H1 (cell line): ENCODE data around the gene MT2A. TPM values are rescaled to one million over a fixed set of nuclear protein-coding genes. Genes with fewer than 3 reads are reported as not detected.

Source experiments
- CTCF ChIA-PET: fragments of 300-600 bp; sonication (Branson Sonifier 250); formaldehyde crosslinking; loops from one replicate; lab custom pipeline; 2021; ENCODE audit not compliant: partially characterized antibody; lab: Charles Lee
- POLR2A ChIA-PET: fragments of 300-600 bp; sonication (Branson Sonifier 250); formaldehyde crosslinking; loops from one replicate; lab custom pipeline; 2021; ENCODE audit warnings: inconsistent platforms; ENCODE audit not compliant: partially characterized antibody; lab: Charles Lee
- DNase-seq, 2 experiments: peaks; one replicate each; pipeline versions ENCODE4 v3.0.0 to v3.0.0-alpha.2; 2010 to 2022; ENCODE audit warnings: low spot score in 2 of 2, low read depth in 1 of 2, mixed read lengths in 1 of 2
- FAIRE-seq: peaks from 2 replicates; lab custom pipeline; 2011; peaks lifted over from hg19 to GRCh38; lab: Jason Lieb, UNC
- H2AFZ ChIP-seq: 2 replicates; pipeline ENCODE4 v1.8.1; 2012; ENCODE audit warnings: low read length, inconsistent platforms
- H2AK5ac ChIP-seq: 2 replicates; pipeline ENCODE4 v1.6.1; 2013; ENCODE audit warnings: low read depth, low read length
- H2BK120ac ChIP-seq: replicated peaks from 2 replicates; pipeline ENCODE3; 2013; ENCODE audit warnings: low read depth, low read length, inconsistent platforms
- H2BK12ac ChIP-seq: 2 replicates; pipeline ENCODE4 v1.6.1; 2013; ENCODE audit warnings: low read depth, low read length
- H2BK15ac ChIP-seq: 2 replicates; pipeline ENCODE4 v1.6.1; 2013; ENCODE audit warnings: low read length
- H2BK20ac ChIP-seq: 2 replicates; pipeline ENCODE4 v1.6.1; 2013; ENCODE audit warnings: low read length
- H2BK5ac ChIP-seq: 2 replicates; pipeline ENCODE4 v1.6.1; 2013; ENCODE audit warnings: low read depth, low read length
- H3K14ac ChIP-seq: 2 replicates; pipeline ENCODE4 v1.6.1; 2013; ENCODE audit warnings: inconsistent platforms; ENCODE audit not compliant: insufficient read length
- H3K18ac ChIP-seq: 2 replicates; pipeline ENCODE4 v1.6.1; 2013; ENCODE audit warnings: low read length; ENCODE audit errors: extremely low read depth
- H3K23ac ChIP-seq: 2 replicates; pipeline ENCODE4 v1.6.1; 2013; ENCODE audit warnings: inconsistent platforms; ENCODE audit not compliant: insufficient read length
- H3K23me2 ChIP-seq: 2 replicates; pipeline ENCODE4 v1.6.1; 2013; ENCODE audit warnings: low read depth, low read length
- H3K27ac ChIP-seq: 2 replicates; pipeline ENCODE4 v1.6.1; 2011; ENCODE audit warnings: low read depth, low read length, inconsistent platforms
- H3K27me3 ChIP-seq, 4 experiments: replicated peaks in 1 of 4; 1 replicate in 1 of 4; 2 replicates in 3 of 4; pipeline versions ENCODE4 v1.6.1 to v1.8.1; 2011 to 2013; ENCODE audit warnings: low read length in 3 of 4, mild to moderate bottlenecking in 3 of 4, inconsistent platforms in 2 of 4, mixed read lengths in 2 of 4, moderate library complexity in 1 of 4; ENCODE audit not compliant: control insufficient read depth in 3 of 4, insufficient read depth in 3 of 4; ENCODE audit errors: extremely low read depth in 1 of 4
- H3K36me3 ChIP-seq, 4 experiments: 2 replicates each; pipeline versions ENCODE4 v1.6.1 to v1.8.1; 2011 to 2013; ENCODE audit warnings: mild to moderate bottlenecking in 4 of 4, low read length in 3 of 4, moderate library complexity in 2 of 4, control low read depth in 1 of 4, inconsistent platforms in 1 of 4; ENCODE audit not compliant: insufficient read depth in 4 of 4, control insufficient read depth in 2 of 4
- H3K4ac ChIP-seq: replicated peaks from 2 replicates; pipeline ENCODE3; 2013; ENCODE audit warnings: low read length, low read depth, mixed read lengths, inconsistent platforms; ENCODE audit not compliant: insufficient read length
- H3K4me1 ChIP-seq, 4 experiments: replicated peaks in 1 of 4; 1 replicate in 1 of 4; 2 replicates in 3 of 4; pipeline versions ENCODE4 v1.6.1 to v1.8.1; 2011 to 2013; ENCODE audit warnings: low read length in 3 of 4, inconsistent platforms in 2 of 4, mixed read lengths in 1 of 4; ENCODE audit not compliant: insufficient read depth in 4 of 4, control insufficient read depth in 3 of 4
- H3K4me2 ChIP-seq, 2 experiments: 2 replicates each; pipeline versions ENCODE4 v1.6.1 to v1.8.1; 2011 to 2013; ENCODE audit warnings: low read depth in 2 of 2, low read length in 2 of 2, control low read depth in 1 of 2, inconsistent platforms in 1 of 2, mild to moderate bottlenecking in 1 of 2; ENCODE audit not compliant: insufficient read depth in 1 of 2
- H3K4me3 ChIP-seq, 4 experiments: fragments of 200-600, 300-600 bp in 1 of 4; sonication (generic), shearing (Covaris generic), sonication (Bioruptor Twin) in 1 of 4; 2 replicates each; pipeline versions ENCODE4 v1.5.1 to v1.8.1; 2011 to 2016; ENCODE audit warnings: low read length in 4 of 4, low read depth in 3 of 4, control low read depth in 2 of 4, inconsistent platforms in 2 of 4, mild to moderate bottlenecking in 2 of 4, mixed read lengths in 1 of 4, moderate library complexity in 1 of 4; ENCODE audit not compliant: insufficient read depth in 2 of 4; ENCODE audit errors: extremely low read depth in 1 of 4
- H3K56ac ChIP-seq: replicated peaks from 2 replicates; pipeline ENCODE3; 2013; ENCODE audit warnings: low read depth, mild to moderate bottlenecking, mixed read lengths, low read length, inconsistent platforms; ENCODE audit not compliant: insufficient read length
- H3K79me1 ChIP-seq: 2 replicates; pipeline ENCODE4 v1.6.1; 2013; ENCODE audit warnings: low read depth, low read length, control low read depth
- H3K79me2 ChIP-seq, 2 experiments: 2 replicates each; pipeline versions ENCODE4 v1.6.1 to v1.8.1; 2012 to 2013; ENCODE audit warnings: low read length in 2 of 2, mild to moderate bottlenecking in 2 of 2, inconsistent platforms in 1 of 2; ENCODE audit not compliant: insufficient read depth in 2 of 2, control insufficient read depth in 1 of 2
- H3K9ac ChIP-seq, 4 experiments: replicated peaks in 1 of 4; 1 replicate in 1 of 4; 2 replicates in 3 of 4; pipeline versions ENCODE4 v1.6.1 to v1.8.1; 2011 to 2013; ENCODE audit warnings: low read depth in 3 of 4, low read length in 3 of 4, control low read depth in 2 of 4, mild to moderate bottlenecking in 2 of 4, moderate library complexity in 2 of 4, inconsistent platforms in 1 of 4; ENCODE audit errors: extremely low read depth in 1 of 4
- H3K9me3 ChIP-seq, 2 experiments: 2 replicates each; pipeline versions ENCODE4 v1.6.1 to v1.8.1; 2012 to 2013; ENCODE audit warnings: mild to moderate bottlenecking in 2 of 2, moderate library complexity in 2 of 2, control low read depth in 1 of 2, inconsistent platforms in 1 of 2, low read depth in 1 of 2, low read length in 1 of 2, mixed read lengths in 1 of 2; ENCODE audit not compliant: insufficient read depth in 2 of 2
- H4K20me1 ChIP-seq, 2 experiments: replicated peaks in 1 of 2; 2 replicates each; pipeline versions ENCODE3 to v1.8.1; 2011 to 2013; ENCODE audit warnings: inconsistent platforms in 2 of 2, low read length in 2 of 2, mild to moderate bottlenecking in 1 of 2; ENCODE audit not compliant: insufficient read depth in 2 of 2, control insufficient read depth in 1 of 2
- H4K5ac ChIP-seq: 2 replicates; pipeline ENCODE4 v1.6.1; 2013; ENCODE audit warnings: low read length, low read depth, mixed read lengths, inconsistent platforms; ENCODE audit not compliant: insufficient read length
- H4K8ac ChIP-seq: 2 replicates; pipeline ENCODE4 v1.8.0; 2013; ENCODE audit warnings: mild to moderate bottlenecking, moderate library complexity, low read length, inconsistent platforms; ENCODE audit not compliant: insufficient read depth; ENCODE audit errors: extremely low read depth
- H4K91ac ChIP-seq: replicated peaks from 2 replicates; pipeline ENCODE3; 2013; ENCODE audit warnings: low read length, mixed read lengths, inconsistent platforms; ENCODE audit not compliant: insufficient read length
- BCL11A ChIP-seq, 2 experiments: IDR thresholded peaks; one replicate each; pipeline ENCODE4 v1.6.1; 2011; ENCODE audit warnings: low read depth in 2 of 2, low read length in 2 of 2, mild to moderate bottlenecking in 2 of 2
- CREB1 ChIP-seq: IDR thresholded peaks from 2 replicates; pipeline ENCODE4 v1.6.1; 2012; ENCODE audit warnings: inconsistent platforms
- EP300 ChIP-seq, 2 experiments: IDR thresholded peaks; 1 replicate in 1 of 2; 2 replicates in 1 of 2; pipeline ENCODE4 v1.6.1; 2011 to 2012; ENCODE audit warnings: low read depth in 2 of 2, low read length in 2 of 2, mild to moderate bottlenecking in 2 of 2, borderline replicate concordance in 1 of 2, inconsistent platforms in 1 of 2, moderate library complexity in 1 of 2
- EZH2 ChIP-seq: fragments of 200-600 bp; sonication (generic); IDR thresholded peaks from 2 replicates; pipeline ENCODE4 v1.7.1; 2012; ENCODE audit warnings: low read depth, mild to moderate bottlenecking, moderate library complexity, low read length, inconsistent platforms; ENCODE audit not compliant: severe bottlenecking
- KDM4A ChIP-seq: IDR thresholded peaks from one replicate; pipeline ENCODE4 v1.7.1; 2012; ENCODE audit warnings: low read depth, mild to moderate bottlenecking, moderate library complexity, low read length, inconsistent platforms; ENCODE audit not compliant: severe bottlenecking
- RBBP5 ChIP-seq: IDR thresholded peaks from 2 replicates; pipeline ENCODE4 v1.7.1; 2012; ENCODE audit warnings: low read depth, mild to moderate bottlenecking, inconsistent platforms, low read length, moderate library complexity, borderline replicate concordance
- SUZ12 ChIP-seq: fragments of 200-600 bp; sonication (generic); IDR thresholded peaks from 2 replicates; pipeline ENCODE4 v1.6.1; 2012; ENCODE audit warnings: mild to moderate bottlenecking, inconsistent platforms, low read length, moderate library complexity, mixed read lengths
- TAF1 ChIP-seq: IDR thresholded peaks from 2 replicates; pipeline ENCODE4 v1.6.1; 2011; ENCODE audit warnings: mild to moderate bottlenecking, low read depth, low read length
- TBP ChIP-seq: IDR thresholded peaks from 2 replicates; pipeline ENCODE4 v1.6.1; 2011; ENCODE audit warnings: low read depth, low read length, improper control_type of control experiment
- TCF12 ChIP-seq: IDR thresholded peaks from 2 replicates; pipeline ENCODE4 v1.6.1; 2011; ENCODE audit warnings: low read depth, mild to moderate bottlenecking, low read length
- WGBS, 2 experiments: shearing (Covaris generic) in 1 of 2; methylation state at CpG; one replicate each; pipeline versions ENCODE4 v1.1.6 to v1.1.7; 2013 to 2015; ENCODE audit warnings: low lambda C conversion rate in 2 of 2, mixed read lengths in 2 of 2, inconsistent platforms in 1 of 2, low coverage in 1 of 2, missing lambda C conversion rate in 1 of 2; ENCODE audit not compliant: insufficient replicate concordance in 2 of 2, insufficient coverage in 1 of 2, insufficient read length in 1 of 2; ENCODE audit errors: extremely low coverage in 1 of 2, missing lambda C conversion rate in 1 of 2; 5-methylcytosine and 5-hydroxymethylcytosine counted together
- polyA plus RNA-seq, 7 experiments: library from polyadenylated mRNA; depleted of rRNA in 3 of 7; stranded (reverse) in 5 of 7; unstranded in 2 of 7; fragments of >200 nt in 5 of 7; fragments of 200-250 nt in 2 of 7; gene quantifications; 1 replicate in 5 of 7; 2 replicates in 1 of 7; 4 replicates in 1 of 7; pipeline versions ENCODE4 v1.2.1 to v1.2.3, GENCODE V29; 2011 to 2013; ENCODE audit warnings: missing spikeins in 2 of 7, mixed read lengths in 2 of 7
- total RNA-seq: library from RNA; stranded (reverse); fragmentation: NEBNext Ultra II Directional; extraction: Animal tissue kit (Norgen Biotek cat#: 25700); gene quantifications from 2 replicates; pipeline ENCODE4 v1.2.1, GENCODE V29; 2021

The MT2A gene
- total and polyA plus RNA-seq, 2 of the 8 experiments (the other 6 are each of a cell fraction or from before 2014, with no cell fraction given), result 9.5 to 30.1 TPM

- no peaks in the 10 kb centered on the region for H3K79me2 ChIP-seq
- peak within 1 kb of the TSS; percentile 40; the same call in 1 of the 2 replicates for H2BK15ac ChIP-seq
- peaks cover 0 to 17% (median 14%) of the 10 kb centered on the region in 4 experiments; a peak in 6 of 7 replicates for H3K4me1 ChIP-seq
- peaks cover 5% of the 10 kb centered on the region; the same call in 1 of the 2 replicates for H3K23me2 ChIP-seq
- peak within 1 kb of the TSS; percentile 75 for H4K8ac ChIP-seq
- no peak within 1 kb of the TSS for H3K27ac ChIP-seq
- POLR2A ChIA-PET, result interaction anchor here (0.8 to 4.7 kb wide), 26 partner anchors 9 to 306 kb away, joined by 3 to 66 read pairs (median 6); partner anchors contain the start of genes HERPUD1, MT1A, MT1F and MT1G
- H2BK120ac ChIP-seq, result no peak within 1 kb of the TSS
- H3K4me2 ChIP-seq, result peak within 1 kb of the TSS; percentile 90 to 94
- no peak within 1 kb of the TSS for H3K4ac ChIP-seq
- TF ChIP-seq KDM4A, result peak; percentile 65
- TF ChIP-seq BCL11A (IDR thresholded peaks at IDR 0.05; ENCODE audit: low read depth in 2 of 2, low read length in 2 of 2), result no peak
- TF ChIP-seq RBBP5, result 0 out of 2 replicates have a peak, but pooled peaks have one; percentile 64
- no peak for TF ChIP-seq EP300 (IDR thresholded peaks at IDR 0.05; ENCODE audit: borderline replicate concordance in 1 of 2, low read depth in 2 of 2, low read length in 2 of 2)
- TF ChIP-seq TCF12, result 0 out of 2 replicates have a peak, but pooled peaks have one; percentile 22
- TF ChIP-seq TAF1, result 0 out of 2 replicates have a peak, but pooled peaks have one; percentile 41
- peak; percentile 87; the same call in 1 of the 2 replicates for TF ChIP-seq TBP
- TF ChIP-seq CREB1, result 0 out of 2 replicates have a peak, but pooled peaks have one; percentile 11
- peak; percentile 97 for TF ChIP-seq EZH2
- peak; percentile 96 for TF ChIP-seq SUZ12
- H3K4me3 ChIP-seq, result peak within 1 kb of the TSS; percentile 26 to 61 (median 46)
- H3K18ac ChIP-seq, result peak within 1 kb of the TSS; percentile 66
- CTCF ChIA-PET, result interaction anchor here (0.7 to 3.0 kb wide), 14 partner anchors 9 to 111 kb away, joined by 3 to 12 read pairs (median 5); partner anchors contain the start of genes MT1A and MT1H
- H2BK20ac ChIP-seq, result no peak within 1 kb of the TSS
- 2% methylated on average over 62 of the region's 62 CpGs; no CpG with 5 or more reads in 1 of the 2 experiments for WGBS, 2 experiments
- no peaks in the 10 kb centered on the region for H3K36me3 ChIP-seq
- H2AK5ac ChIP-seq, result 0 out of 2 replicates have a peak within 1 kb of the TSS, but pooled peaks have one; percentile 72
- no peaks in the 10 kb centered on the region for H3K79me1 ChIP-seq
- DNase-seq (peak in 1 of 2 experiments; percentile 66), FAIRE-seq (no peak)
- no peak within 1 kb of the TSS for H3K14ac ChIP-seq
- no peak within 1 kb of the TSS for H3K23ac ChIP-seq
- H4K5ac ChIP-seq, result no peak within 1 kb of the TSS
- peak within 1 kb of the TSS; percentile 69; the same call in 1 of the 2 replicates for H2AFZ ChIP-seq
- H2BK5ac ChIP-seq, result no peak within 1 kb of the TSS; the same call in 1 of the 2 replicates
- H3K27me3 ChIP-seq, result peaks cover 53 to 86% (median 82%) of the 10 kb centered on the region in 4 experiments
- peaks cover 0 to 15% of the 10 kb centered on the region in 2 experiments for H4K20me1 ChIP-seq
- no peak within 1 kb of the TSS for H3K56ac ChIP-seq
- H4K91ac ChIP-seq, result no peak within 1 kb of the TSS
- H3K9ac ChIP-seq, result no peak within 1 kb of the TSS
- peak within 1 kb of the TSS; percentile 87; the same call in 1 of the 2 replicates for H2BK12ac ChIP-seq
- no peaks in the 10 kb centered on the region for H3K9me3 ChIP-seq
These were observed 17.0 kb downstream of the MT2A start, which contains the start of gene MT1E for GRCh38 chr16:56625140-56625942. Gene MT1E, plus strand, starts transcription at chr16:56625781. Its CDS starts 71 bp downstream, at chr16:56625852.
